ENCODE results near the gene NCDN.

- TF ChIP-seq CTCF (IDR thresholded peaks at IDR 0.05) (no peak), POLR2A (IDR thresholded peaks at IDR 0.05) (no peak)
Measured at GRCh38 chr1:35588197-35588910, 30.8 kb downstream of the NCDN start.

Measured in testis (tissue), 2 donors.